Suprapubic skin (tissue), 3 donors: ENCODE data around the gene F7.

Source experiments
- CTCF ChIP-seq, 2 donors: fragments of 200-600 bp in 1 of 2; fragments of 450-650 bp in 1 of 2; sonication (generic) in 1 of 2; IDR thresholded peaks; one replicate each; pipeline ENCODE4 v1.5.1; 2016 to 2019; ENCODE audit warnings: antibody characterized with exemption in 2 of 2, mild to moderate bottlenecking in 1 of 2, moderate library complexity in 1 of 2
- POLR2A ChIP-seq, 2 donors: fragments of 450-650 bp; IDR thresholded peaks; one replicate each; pipeline ENCODE4 v1.6.1; 2017; ENCODE audit warnings: antibody characterized with exemption in 2 of 2, mild to moderate bottlenecking in 2 of 2, moderate library complexity in 2 of 2

- TF ChIP-seq CTCF (IDR thresholded peaks at IDR 0.05) (no peak), POLR2A (IDR thresholded peaks at IDR 0.05) (no peak)
Measured at GRCh38 chr13:113167155-113167554, 61.6 kb downstream of the F7 start.
